RWPE1 (cell line): ENCODE results near the gene PROCA1.
A peak's percentile ranks its signal among the peaks of the same experiment; 100 is the strongest.

Experiments used
- CTCF ChIA-PET: fragments of 350-600 bp; sonication (Branson Sonifier 250); formaldehyde crosslinking; extraction: SDS; loops from one replicate; lab custom pipeline; 2021; lab: Yijun Ruan, JAX
- POLR2A ChIA-PET: fragments of 400-600 bp; formaldehyde crosslinking; extraction: SDS; loops from one replicate; lab custom pipeline; 2020; ENCODE audit warnings: antibody characterized with exemption; ENCODE audit not compliant: low non-redundant PET; lab: Yijun Ruan, JAX
- DNase-seq: peaks from one replicate; pipeline ENCODE4 v3.0.0; 2012; ENCODE audit warnings: low spot score
- H3K27ac ChIP-seq: fragments of 450-650 bp; 2 replicates; pipeline ENCODE4 v1.5.1; 2017
- CTCF ChIP-seq: fragments of 450-650 bp; conservative IDR thresholded peaks from 2 replicates; pipeline ENCODE4 v1.5.1; 2017; ENCODE audit warnings: low read depth, mild to moderate bottlenecking

The PROCA1 gene

GRCh38 chr17:28711723-28712031 is at the start of gene PROCA1:
Gene PROCA1 (minus strand): TSS chr17:28711888. CDS start chr17:28711660, 228 bp downstream.
- H3K27ac ChIP-seq: peak within 1 kb of the TSS; percentile 96
- ChIA-PET CTCF (interaction anchor here (0.8 to 1.0 kb wide), 2 partner anchors 11 to 15 kb away, joined by 3 to 5 read pairs; no protein-coding TSS in a partner anchor), POLR2A (interaction anchor here (1.7 kb wide), 1 partner anchor 8 kb away, joined by 11 read pairs; the partner anchor contains the start of gene RPL23A)
- no peak for DNase-seq
- TF ChIP-seq CTCF: no peak

DNA sequence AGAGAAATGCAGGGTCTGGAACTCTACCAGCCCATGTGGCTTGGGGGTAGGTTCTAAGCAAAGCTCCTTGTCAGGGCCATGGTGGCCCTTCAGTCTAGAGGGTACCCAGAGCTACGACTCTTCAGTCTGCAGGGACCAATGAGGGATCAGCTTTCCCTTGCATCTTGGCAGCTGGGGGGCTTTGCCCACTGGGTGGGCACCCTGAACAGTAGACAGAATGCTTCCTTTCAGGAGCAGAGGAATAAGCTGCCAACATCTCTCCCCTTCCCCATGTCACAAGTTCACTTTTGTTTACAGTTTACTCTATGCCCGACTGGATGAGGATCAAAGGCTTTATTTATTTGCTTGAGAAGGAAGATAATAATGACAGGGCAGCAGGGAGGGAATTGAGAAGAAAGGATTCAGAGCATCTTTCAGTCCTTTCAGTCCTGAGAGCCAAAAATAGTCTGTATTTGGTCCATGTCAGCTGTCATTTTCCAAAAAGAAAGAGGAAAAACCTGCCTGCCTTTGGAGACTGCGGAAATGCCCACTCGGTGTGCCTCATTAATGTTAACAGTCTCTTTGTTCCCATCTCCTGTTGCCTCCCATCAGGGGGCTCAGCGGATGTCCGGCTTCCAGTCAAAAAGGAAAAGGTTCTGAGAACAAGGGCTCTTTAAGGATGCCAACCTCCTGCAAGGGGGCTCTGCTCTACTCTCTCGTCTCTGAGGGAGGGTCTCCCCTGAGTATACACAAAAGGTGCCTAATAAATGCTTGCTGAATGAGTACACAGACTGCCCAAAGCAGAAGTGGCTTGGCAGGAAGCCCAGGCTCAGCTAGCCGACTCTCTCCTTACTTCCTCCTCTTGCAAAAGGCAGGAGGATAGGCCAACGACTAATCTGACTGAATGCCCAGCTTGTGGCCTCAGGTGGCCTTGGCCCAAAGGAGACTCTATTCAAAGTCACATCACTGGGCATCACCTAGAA is 49.2 kb upstream of the PROCA1 start:
- no peak for DNase-seq
- POLR2A ChIA-PET: no interaction called here
- H3K27ac ChIP-seq: peak overlapping the region; percentile 51
- CTCF ChIA-PET: interaction anchor here (4.2 kb wide), 1 partner anchor 34 kb away, joined by 25 read pairs; the partner anchor contains the start of gene TLCD1
- TF ChIP-seq CTCF: no peak

DNA sequence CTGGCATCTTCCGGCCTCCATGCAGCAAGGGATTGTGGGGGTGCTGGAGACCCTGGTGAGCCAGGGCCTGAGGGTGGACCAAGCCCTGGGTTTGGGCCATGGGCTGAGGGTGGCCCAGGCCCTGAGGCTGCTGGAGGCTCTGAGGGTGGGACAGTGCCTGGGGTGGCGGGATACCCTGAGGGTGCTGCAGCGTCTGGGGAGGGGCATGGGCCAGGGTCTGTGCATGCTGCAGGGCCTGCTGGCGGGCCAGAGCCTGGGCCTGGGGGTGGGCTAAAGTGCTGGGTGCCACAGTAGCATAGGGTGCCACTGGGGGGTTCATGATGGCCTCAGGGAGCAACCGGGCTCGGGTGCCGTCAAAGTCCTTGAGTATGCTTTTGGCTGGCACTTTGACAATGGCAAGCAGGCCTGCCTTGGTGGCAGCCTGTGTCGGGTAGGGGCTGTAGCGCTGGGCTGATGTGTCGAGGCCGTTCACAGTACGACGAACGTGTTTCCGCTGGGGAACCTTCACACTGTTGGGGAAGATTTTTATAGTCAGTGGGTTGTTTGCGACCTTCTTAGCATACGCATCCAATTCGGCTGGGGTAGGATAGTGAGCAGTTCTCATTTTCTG is 47.7 kb upstream of the PROCA1 start:
- no peak for DNase-seq
- no peak for TF ChIP-seq CTCF
- H3K27ac ChIP-seq: no peak overlapping the region; the same call in 1 of the 2 replicates
- ChIA-PET POLR2A (interaction anchor here (0.6 kb wide), 1 partner anchor 33 kb away, joined by 5 read pairs; no protein-coding TSS in a partner anchor), CTCF (interaction anchor here (0.6 kb wide), 1 partner anchor 115 kb away, joined by 3 read pairs; no protein-coding TSS in a partner anchor)

GRCh38 chr17:28758411-28759121 is 46.9 kb upstream of the PROCA1 start:
- DNase-seq: no peak
- H3K27ac ChIP-seq: peak overlapping the region; percentile 21
- POLR2A ChIA-PET: no interaction called here
- CTCF ChIA-PET: interaction anchor here (0.6 to 1.2 kb wide), 2 partner anchors 32 to 532 kb away, joined by 3 to 9 read pairs; partner anchors contain the start of gene TLCD1
- TF ChIP-seq CTCF: no peak

DNA sequence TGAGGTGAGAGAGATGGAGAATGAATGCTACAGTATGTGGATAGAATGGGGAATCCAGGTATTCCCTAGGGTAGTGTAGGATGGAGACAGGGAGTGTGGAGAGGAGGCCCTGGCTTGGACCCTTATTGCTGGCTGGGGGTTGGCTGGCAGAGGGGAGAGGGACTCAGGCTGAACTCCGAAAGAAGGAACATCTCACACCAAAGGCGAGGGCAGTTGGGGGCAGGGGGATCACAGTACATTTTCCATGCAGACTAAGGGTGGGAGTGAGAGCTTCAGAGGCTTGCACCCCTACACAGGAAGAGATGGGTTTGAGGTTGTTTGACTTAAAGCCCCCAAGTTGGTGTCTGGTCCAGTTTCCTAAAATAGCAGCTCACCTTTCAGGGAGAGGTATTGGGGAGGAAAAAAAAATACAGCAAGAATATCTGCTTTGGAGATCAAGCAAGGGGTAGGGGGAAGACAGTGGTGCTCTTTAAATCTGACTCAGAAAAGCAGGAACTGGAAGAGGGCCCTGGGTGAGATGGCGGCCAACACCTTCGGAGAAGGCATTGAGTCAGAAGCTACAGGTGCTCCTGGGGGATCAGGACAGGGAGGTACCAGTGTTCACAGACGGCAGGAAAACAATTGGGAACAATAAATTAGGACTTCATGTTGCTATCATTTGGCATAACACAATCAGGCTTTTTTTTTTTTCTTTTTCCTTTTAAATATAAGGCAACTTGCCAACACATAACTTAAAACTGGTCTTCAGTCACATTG is 44.5 kb upstream of the PROCA1 start:
- POLR2A ChIA-PET: no interaction called here
- peak overlapping the region; percentile 37 for H3K27ac ChIP-seq
- CTCF ChIA-PET: interaction anchor here (0.6 to 0.7 kb wide), 2 partner anchors 30 to 342 kb away, joined by 3 read pairs; no protein-coding TSS in a partner anchor
- TF ChIP-seq CTCF: no peak
- no peak for DNase-seq
